ENCODE data around the gene ZNF432. TPM values are rescaled to one million over a fixed set of nuclear protein-coding genes. Genes with fewer than 3 reads are reported as not detected.
"Not testable (repeated sequence)": the region's sequence is repeated elsewhere in the genome, so short reads cannot be mapped to it uniquely, and the experiment has no call there.

Gene ZNF432
- total RNA-seq, 1 donor from 2014 or later: 11.3 TPM

GRCh38 chr19:52039169-52039568 is 9.5 kb downstream of the ZNF432 start:
- TF ChIP-seq CTCF (IDR thresholded peaks at IDR 0.05): no peak
- H3K27ac ChIP-seq: no peak overlapping the region
- no peaks in the 10 kb centered on the region for H3K4me1 ChIP-seq
- DNase-seq: no peak
- peaks cover 79% of the 10 kb centered on the region for H3K36me3 ChIP-seq
- ATAC-seq: no peak
- peaks cover 81% of the 10 kb centered on the region for H3K9me3 ChIP-seq
- intact Hi-C loops (cut with DNase I): no loop called here
- H3K4me3 ChIP-seq: no peak overlapping the region
- no peaks in the 10 kb centered on the region for H3K27me3 ChIP-seq (ENCODE audit: low read depth)

GRCh38 chr19:52034051-52034728 is 14.4 kb downstream of the ZNF432 start:
- Histone ChIP-seq H3K27me3 (ENCODE audit: low read depth) (no peaks in the 10 kb centered on the region), H3K36me3 (peaks cover 49% of the 10 kb centered on the region), H3K4me3 (no peak overlapping the region), H3K4me1 (peaks cover under 1% of the 10 kb centered on the region), H3K9me3 (peaks cover 90% of the 10 kb centered on the region), H3K27ac (no peak overlapping the region)
- ATAC-seq (no peak), DNase-seq (no peak)
- intact Hi-C loops (cut with DNase I): no loop called here
- no peak for TF ChIP-seq CTCF (IDR thresholded peaks at IDR 0.05)

GRCh38 chr19:52028780-52029123 is 19.9 kb downstream of the ZNF432 start:
- H3K9me3 ChIP-seq: peaks cover 52% of the 10 kb centered on the region
- intact Hi-C loops (cut with DNase I): no loop called here
- H3K4me1 ChIP-seq: peaks cover 17% of the 10 kb centered on the region
- H3K27ac ChIP-seq: peak overlapping the region; percentile 91
- H3K36me3 ChIP-seq: peaks cover 21% of the 10 kb centered on the region
- H3K4me3 ChIP-seq: peak overlapping the region; percentile 78
- H3K27me3 ChIP-seq (ENCODE audit: low read depth): no peaks in the 10 kb centered on the region
- TF ChIP-seq CTCF (IDR thresholded peaks at IDR 0.05): no peak
- ATAC-seq: peak; percentile 7 to 38
- DNase-seq: no peak

- Histone ChIP-seq H3K9me3 (peaks cover 52% of the 10 kb centered on the region), H3K4me3 (peak within 1 kb of the TSS; percentile 78), H3K27me3 (ENCODE audit: low read depth) (no peaks in the 10 kb centered on the region), H3K27ac (peak within 1 kb of the TSS; percentile 91), H3K36me3 (peaks cover 26% of the 10 kb centered on the region), H3K4me1 (peaks cover 17% of the 10 kb centered on the region)
- intact Hi-C loops (cut with DNase I): no loop called here
- ATAC-seq: peak; percentile 98 to 99
- peak; percentile 92 for DNase-seq
- no peak for TF ChIP-seq CTCF (IDR thresholded peaks at IDR 0.05)
These were observed 20.4 kb downstream of the ZNF432 start, which contains the start of gene ZNF614 for GRCh38 chr19:52028027-52028779. Gene ZNF614, minus strand, starts transcription at chr19:52028379. Its CDS starts 2,634 bp downstream, at chr19:52025745.

- ATAC-seq; DNase-seq; H3K27me3 ChIP-seq (ENCODE audit: low read depth); intact Hi-C loops (cut with DNase I); H3K27ac ChIP-seq: not testable (repeated sequence)
- H3K4me1 ChIP-seq: peaks cover 17% of the 10 kb centered on the region
- peak overlapping the region; percentile 78 for H3K4me3 ChIP-seq
- H3K9me3 ChIP-seq: peaks cover 50% of the 10 kb centered on the region
- peaks cover 36% of the 10 kb centered on the region for H3K36me3 ChIP-seq
These were observed 22.2 kb downstream of the ZNF432 start for GRCh38 chr19:52026255-52026990.

- peaks cover 56% of the 10 kb centered on the region for H3K9me3 ChIP-seq
- intact Hi-C loops (cut with DNase I); H3K27ac ChIP-seq; ATAC-seq; H3K4me3 ChIP-seq; H3K27me3 ChIP-seq (ENCODE audit: low read depth); DNase-seq: not testable (repeated sequence)
- peaks cover 17% of the 10 kb centered on the region for H3K4me1 ChIP-seq
- peaks cover 51% of the 10 kb centered on the region for H3K36me3 ChIP-seq
These were observed 24.2 kb downstream of the ZNF432 start for GRCh38 chr19:52024478-52024877.
